Upper lobe of left lung (tissue), 6 donors: ENCODE measurements around the gene INPP5D. TPM values are rescaled to one million over a fixed set of nuclear protein-coding genes. Genes with fewer than 3 reads are reported as not detected.

Source experiments
- ATAC-seq, 2 donors: fragments of 200-7000 bp; cut with Tn5 transposase; one replicate each; pipeline ENCODE4 v1.9.1; 2022; ENCODE audit warnings: mild to moderate bottlenecking in 2 of 2, moderate library complexity in 2 of 2; ENCODE audit not compliant: low FRiP score in 2 of 2
- DNase-seq, 2 donors: peaks; one replicate each; pipeline ENCODE4 v3.0.0-alpha.2; 2019 to 2020
- H3K27ac ChIP-seq, 4 donors: fragments of 200-600 bp; sonication (generic); one replicate each; pipeline ENCODE4 v1.5.1; 2016 to 2019
- H3K27me3 ChIP-seq, 4 donors: fragments of 200-600 bp; sonication (generic); one replicate each; pipeline ENCODE4 v1.5.1; 2017 to 2019
- H3K36me3 ChIP-seq, 4 donors: fragments of 200-600 bp; sonication (generic); one replicate each; pipeline ENCODE4 v1.5.1; 2016 to 2019
- H3K4me1 ChIP-seq, 4 donors: fragments of 200-600 bp; sonication (generic); one replicate each; pipeline ENCODE4 v1.5.1; 2018 to 2019
- H3K4me3 ChIP-seq, 4 donors: fragments of 200-600 bp; sonication (generic); one replicate each; pipeline ENCODE4 v1.5.1; 2017 to 2019; ENCODE audit warnings: mild to moderate bottlenecking in 2 of 4, moderate library complexity in 1 of 4
- H3K9me3 ChIP-seq, 4 donors: fragments of 200-600 bp; sonication (generic); one replicate each; pipeline ENCODE4 v1.5.1; 2018 to 2019
- CTCF ChIP-seq, 6 experiments: fragments of 450-650 bp in 4 of 6; fragments of 200-600 bp in 2 of 6; sonication (generic) in 2 of 6; IDR thresholded peaks; one replicate each; pipeline ENCODE4 v1.5.1; 2016 to 2019; ENCODE audit warnings: antibody characterized with exemption in 6 of 6
- EP300 ChIP-seq, 4 donors: sonication (generic); formaldehyde crosslinking; IDR thresholded peaks; one replicate each; pipeline ENCODE4 v1.5.1; 2017; ENCODE audit warnings: antibody characterized with exemption in 4 of 4, control low read depth in 2 of 4
- POLR2A ChIP-seq, 4 donors: fragments of 450-650 bp; IDR thresholded peaks; one replicate each; pipeline ENCODE4 v1.5.1; 2016 to 2017; ENCODE audit warnings: antibody characterized with exemption in 4 of 4, mild to moderate bottlenecking in 2 of 4
- POLR2AphosphoS5 ChIP-seq, 2 donors: sonication (generic); formaldehyde crosslinking; IDR thresholded peaks; one replicate each; pipeline ENCODE4 v1.5.1; 2017; ENCODE audit warnings: antibody characterized with exemption in 2 of 2
- WGBS, 2 donors: methylation state at CpG; one replicate each; pipeline ENCODE4 v1.1.5; 2017 to 2018; 5-methylcytosine and 5-hydroxymethylcytosine counted together
- total RNA-seq, 6 donors: library from RNA; depleted of rRNA in 4 of 6; stranded (reverse); fragments of >200 nt in 4 of 6; gene quantifications; one replicate each; pipeline versions ENCODE4 v1.1.0 to v1.2.1, GENCODE V29; 2016 to 2021
- donor health status: DM: no; HTN: no; CAD: no; lungs with moderate emphysema.
- donor health status: DM: no; HTN: yes; CAD: no; lungs with severe emphysema.

Gene INPP5D
- total RNA-seq, 6 donors from 2014 or later: 17.6 to 243 (median 31.7) TPM

GRCh38 chr2:233141901-233142300, 81.8 kb downstream of the INPP5D start:
- peaks cover 0 to 33% (median 5%) of the 10 kb centered on the region in 4 donors for H3K36me3 ChIP-seq
- H3K27me3 ChIP-seq: no peaks in the 10 kb centered on the region
- no peak overlapping the region for H3K27ac ChIP-seq
- no peak overlapping the region for H3K4me3 ChIP-seq
- H3K4me1 ChIP-seq: peaks cover 0 to 11% (median 0%) of the 10 kb centered on the region in 4 donors
- no peak for TF ChIP-seq EP300 (IDR thresholded peaks at IDR 0.05)
- TF ChIP-seq CTCF (IDR thresholded peaks at IDR 0.05): no peak
- no peak for TF ChIP-seq POLR2A (IDR thresholded peaks at IDR 0.05)
- TF ChIP-seq POLR2AphosphoS5 (IDR thresholded peaks at IDR 0.05): no peak
- WGBS, 2 donors: 47 to 65% methylated on average over 4 of the region's 4 CpGs
- no peak for DNase-seq
- H3K9me3 ChIP-seq: no peaks in the 10 kb centered on the region
- ATAC-seq: no peak

GRCh38 chr2:233142355-233142897, 82.3 kb downstream of the INPP5D start:
- peaks cover 0 to 38% (median 8%) of the 10 kb centered on the region in 4 donors for H3K36me3 ChIP-seq
- 65 to 71% methylated on average over 6 of the region's 6 CpGs for WGBS, 2 donors
- no peak for ATAC-seq

DNA sequence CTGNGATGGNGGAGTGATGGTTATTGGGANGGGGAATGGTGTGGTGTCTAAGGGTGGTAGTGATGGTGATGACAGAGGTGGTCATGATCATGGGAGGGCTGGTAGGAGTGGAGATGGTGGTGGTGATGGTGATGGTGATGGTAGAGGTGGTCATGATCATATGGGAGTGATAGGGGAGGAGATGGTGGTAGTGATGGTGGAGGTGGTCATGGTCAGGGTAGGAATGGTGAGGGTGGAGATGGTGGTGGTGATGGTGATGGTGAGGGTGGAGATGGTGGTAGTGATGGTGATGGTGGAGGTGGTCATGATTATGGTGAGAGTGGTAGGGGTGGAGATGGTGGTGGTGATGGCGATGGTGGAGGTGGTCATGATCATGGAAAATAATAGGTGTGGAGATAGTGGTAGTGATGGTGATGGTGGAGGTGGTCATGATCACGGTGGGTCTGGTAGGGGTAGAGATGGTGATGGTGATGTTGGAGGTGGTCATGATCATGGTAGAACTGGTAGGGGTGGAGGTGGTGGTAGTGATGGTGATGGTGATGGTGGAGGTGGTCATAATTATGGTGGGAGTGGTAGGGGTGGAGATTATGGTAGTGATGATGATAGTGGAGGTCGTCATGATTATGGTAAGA, 83.7 kb downstream of the INPP5D start:
- no peaks in the 10 kb centered on the region for H3K9me3 ChIP-seq
- TF ChIP-seq CTCF (IDR thresholded peaks at IDR 0.05) (no peak), POLR2A (IDR thresholded peaks at IDR 0.05) (no peak), POLR2AphosphoS5 (IDR thresholded peaks at IDR 0.05) (no peak), EP300 (IDR thresholded peaks at IDR 0.05) (no peak)
- ATAC-seq (no peak), DNase-seq (no peak)
- H3K4me3 ChIP-seq: no peak overlapping the region
- H3K36me3 ChIP-seq: peaks cover 0 to 51% (median 13%) of the 10 kb centered on the region in 4 donors
- H3K4me1 ChIP-seq: peaks cover 0 to 11% (median 0%) of the 10 kb centered on the region in 4 donors
- H3K27me3 ChIP-seq: no peaks in the 10 kb centered on the region
- no peak overlapping the region for H3K27ac ChIP-seq
- 82 to 96% methylated on average over 3 of the region's 3 CpGs for WGBS, 2 donors

More at GRCh38 chr2:233142355-233142897, 82.3 kb downstream of the INPP5D start:
- Histone ChIP-seq H3K4me1 (peaks cover 0 to 11% (median 0%) of the 10 kb centered on the region in 4 donors), H3K9me3 (no peaks in the 10 kb centered on the region), H3K27me3 (no peaks in the 10 kb centered on the region), H3K27ac (peak overlapping the region in 1 of 4 donors; percentile 7), H3K4me3 (no peak overlapping the region)
- TF ChIP-seq POLR2AphosphoS5 (IDR thresholded peaks at IDR 0.05) (no peak), EP300 (IDR thresholded peaks at IDR 0.05) (no peak), CTCF (IDR thresholded peaks at IDR 0.05) (no peak), POLR2A (IDR thresholded peaks at IDR 0.05) (no peak)
- no peak for DNase-seq

GRCh38 chr2:233145726-233146125, 85.6 kb downstream of the INPP5D start:
- Histone ChIP-seq H3K36me3 (peaks cover 0 to 50% (median 18%) of the 10 kb centered on the region in 4 donors), H3K9me3 (no peaks in the 10 kb centered on the region), H3K4me1 (peaks cover 0 to 11% (median 0%) of the 10 kb centered on the region in 4 donors), H3K4me3 (no peak overlapping the region), H3K27me3 (no peaks in the 10 kb centered on the region), H3K27ac (no peak overlapping the region)
- no peak for ATAC-seq
- WGBS, 2 donors: 94 to 96% methylated on average over 8 of the region's 8 CpGs
- DNase-seq: no peak
- no peak for TF ChIP-seq CTCF (IDR thresholded peaks at IDR 0.05)
- TF ChIP-seq POLR2AphosphoS5 (IDR thresholded peaks at IDR 0.05): no peak
